ENCODE measurements around the gene OR10P1.

The OR10P1 gene

DNA sequence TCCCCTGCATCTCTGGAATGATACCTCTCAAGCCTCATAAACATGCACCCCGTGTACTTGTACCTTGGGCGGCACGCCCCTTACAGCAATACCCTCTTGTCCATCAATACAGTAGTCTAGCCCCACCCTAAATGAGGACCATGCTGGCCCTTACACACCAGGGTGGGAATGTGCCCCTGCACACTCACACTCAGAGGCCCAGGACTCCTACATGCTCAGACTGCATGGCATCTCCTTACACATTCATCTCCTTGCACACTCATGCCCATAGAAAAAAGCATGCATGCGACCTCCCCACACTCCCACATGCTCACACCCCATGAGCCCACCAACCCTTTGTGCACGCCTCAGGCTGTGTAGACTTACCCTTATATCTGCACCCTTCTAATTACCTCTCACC, 49.0 kb downstream of the OR10P1 start:
- no peak for DNase-seq (ENCODE audit: low spot score)

DNA sequence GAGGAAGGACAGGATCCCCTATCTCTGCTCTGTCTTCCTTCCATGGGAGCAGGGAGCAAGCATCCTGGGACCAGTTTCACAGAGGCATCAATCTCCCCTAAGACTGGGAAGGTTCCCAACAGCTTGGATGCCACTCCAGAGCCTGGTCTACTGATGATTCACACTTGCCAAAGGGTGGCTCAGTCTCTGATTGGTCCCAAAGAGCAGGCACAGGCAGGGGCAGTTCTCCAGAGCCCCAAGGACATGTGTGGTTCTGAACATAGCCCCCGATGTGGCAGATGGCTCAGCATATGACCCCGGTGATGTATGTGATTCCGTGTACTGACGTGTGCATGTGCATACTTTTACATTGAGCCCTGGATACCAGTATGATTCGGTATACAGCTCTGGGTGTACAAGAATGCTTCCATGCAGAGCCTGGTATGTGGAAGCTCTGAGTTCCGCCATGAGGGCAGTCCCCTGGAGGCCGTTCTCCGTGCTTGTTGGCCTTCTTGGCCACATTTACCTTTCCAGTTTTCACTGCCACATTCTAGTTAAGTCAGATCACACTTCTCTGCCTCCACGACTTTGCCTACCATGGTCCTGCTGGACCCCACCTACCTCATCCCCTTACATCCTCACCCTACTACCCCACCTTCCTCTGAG, 49.8 kb downstream of the OR10P1 start:
- no peak for DNase-seq (ENCODE audit: low spot score)

Measured in AG20443 (cell line).